ENCODE results near the gene PLCXD3. TPM values are rescaled to one million over a fixed set of nuclear protein-coding genes. Genes with fewer than 3 reads are reported as not detected.

Gene PLCXD3
- total RNA-seq, 1 donor from 2014 or later, result not detected

DNA sequence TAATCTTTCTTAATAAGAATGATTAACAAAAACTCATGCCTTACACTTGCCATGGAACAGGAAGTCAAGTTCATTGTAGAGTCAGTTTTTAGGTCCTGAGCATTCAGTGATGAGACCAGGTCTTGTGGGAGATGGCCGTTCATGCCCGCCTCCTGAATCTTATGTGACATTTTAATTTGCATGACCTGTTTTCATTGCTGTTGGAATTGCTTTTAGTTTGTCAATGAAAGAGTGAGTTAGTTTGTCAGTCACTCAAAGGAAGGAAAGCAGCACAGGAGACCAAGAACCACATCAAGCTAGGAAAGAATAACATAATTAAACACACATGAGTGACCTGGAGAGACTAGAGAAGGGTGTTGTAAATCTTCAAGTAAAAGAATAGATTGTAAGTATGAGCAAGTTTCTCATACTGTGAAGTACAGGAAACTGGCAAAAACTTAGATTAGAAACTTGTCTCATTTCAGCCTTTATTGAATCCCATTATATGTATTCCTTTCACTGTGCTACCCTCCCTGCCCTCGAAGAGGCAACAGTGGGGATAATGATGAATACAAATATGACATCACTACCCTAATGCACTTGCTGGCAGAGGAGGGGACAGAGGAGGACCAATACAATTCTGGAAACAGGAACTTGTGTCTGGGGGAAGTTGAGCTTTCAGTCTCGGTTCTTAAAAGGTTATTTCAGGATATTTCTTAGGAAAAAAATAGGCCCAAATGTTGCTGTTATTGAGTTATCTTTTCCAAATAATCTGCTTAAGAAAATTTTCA is 232.7 kb downstream of the PLCXD3 start:
- intact Hi-C loops (cut with micrococcal nuclease), result no loop called here
- no peaks in the 10 kb centered on the region for H3K9me3 Mint-ChIP-seq
- no peaks in the 10 kb centered on the region for H3K36me3 Mint-ChIP-seq (ENCODE audit: low read depth)
- H3K27me3 Mint-ChIP-seq (ENCODE audit: low read depth), result no peaks in the 10 kb centered on the region
- H3K4me1 Mint-ChIP-seq (ENCODE audit: low read depth), result no peaks in the 10 kb centered on the region
- H3K27ac Mint-ChIP-seq, result no peak overlapping the region
- DNase-seq (ENCODE audit: low spot score), result no peak
- no peak overlapping the region for H3K4me3 Mint-ChIP-seq (ENCODE audit: low read depth)

DNA sequence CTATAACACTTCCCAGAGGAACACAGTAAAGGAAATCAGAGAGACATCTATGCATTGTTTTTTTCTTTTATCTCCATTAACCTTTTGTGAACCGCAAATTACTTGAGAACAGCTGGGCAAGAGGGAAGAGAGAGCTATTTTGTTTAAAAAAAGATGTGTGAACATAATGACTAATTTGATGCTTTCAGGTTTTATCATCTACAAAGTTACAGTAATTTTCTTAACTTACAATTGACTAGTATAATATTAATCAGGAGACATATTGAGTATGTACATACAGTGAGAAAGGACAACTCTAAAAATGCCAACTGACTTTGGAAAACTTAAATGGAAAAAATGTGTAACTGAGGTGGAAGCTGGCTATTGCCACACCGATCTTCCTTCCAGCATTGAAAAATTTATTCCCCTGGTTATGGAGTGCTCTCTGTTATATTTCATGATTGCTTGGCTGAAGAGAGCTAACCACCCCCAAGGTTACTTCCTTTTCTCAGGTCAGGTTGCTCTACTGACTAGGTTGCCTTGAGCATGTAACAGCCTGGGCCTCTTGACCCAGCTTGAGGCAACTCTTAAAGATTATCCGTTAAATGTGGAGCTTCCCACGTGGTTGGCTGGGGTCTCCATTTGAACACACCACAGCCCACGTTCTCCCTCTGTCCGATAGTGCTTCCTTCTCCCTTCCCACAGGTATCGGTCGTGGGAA is 234.4 kb downstream of the PLCXD3 start:
- Mint-ChIP-seq H3K9me3 (no peaks in the 10 kb centered on the region), H3K27me3 (ENCODE audit: low read depth) (no peaks in the 10 kb centered on the region), H3K36me3 (ENCODE audit: low read depth) (no peaks in the 10 kb centered on the region), H3K4me1 (ENCODE audit: low read depth) (no peaks in the 10 kb centered on the region), H3K4me3 (ENCODE audit: low read depth) (no peak overlapping the region), H3K27ac (no peak overlapping the region)
- intact Hi-C loops (cut with micrococcal nuclease), result no loop called here
- no peak for DNase-seq (ENCODE audit: low spot score)

DNA sequence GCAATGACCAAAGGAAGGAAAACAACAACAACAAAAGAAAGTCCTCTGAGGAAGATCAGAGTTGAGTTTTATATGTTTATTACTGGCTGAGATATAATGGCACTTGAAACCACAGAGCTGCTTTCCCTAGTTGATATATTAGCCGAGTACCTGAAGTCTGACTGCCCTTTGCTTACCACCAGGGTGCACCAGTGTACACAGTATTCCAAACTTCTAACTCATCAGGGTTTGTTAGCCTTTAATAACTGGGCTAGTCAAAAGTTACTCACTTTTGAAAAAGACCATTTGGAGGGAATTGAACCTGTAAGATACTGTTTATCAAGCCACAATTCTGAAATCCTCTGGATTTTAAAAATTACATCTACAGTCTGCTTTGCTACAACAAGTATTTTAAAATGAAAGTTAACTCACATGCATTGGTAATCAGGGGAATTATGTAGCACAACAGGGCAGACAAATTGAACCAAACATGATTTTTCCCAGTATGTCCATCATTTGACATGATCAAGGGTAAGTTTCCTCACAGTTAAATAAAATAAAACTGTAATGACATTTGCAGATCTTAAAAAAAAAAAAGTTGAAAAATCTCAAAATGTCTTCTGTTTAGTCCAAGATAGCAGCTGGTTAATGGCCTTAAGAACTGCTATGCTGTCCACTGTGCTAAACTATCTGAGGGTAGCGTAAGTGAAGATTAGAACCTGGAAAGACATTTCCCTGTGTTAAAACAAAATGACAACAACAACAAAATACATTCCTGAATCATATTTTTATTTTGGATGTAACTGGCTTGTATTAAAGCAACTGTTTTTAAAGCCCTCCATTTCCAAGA is 239.8 kb downstream of the PLCXD3 start:
- no peaks in the 10 kb centered on the region for H3K27me3 Mint-ChIP-seq (ENCODE audit: low read depth)
- H3K27ac Mint-ChIP-seq, result no peak overlapping the region

DNA sequence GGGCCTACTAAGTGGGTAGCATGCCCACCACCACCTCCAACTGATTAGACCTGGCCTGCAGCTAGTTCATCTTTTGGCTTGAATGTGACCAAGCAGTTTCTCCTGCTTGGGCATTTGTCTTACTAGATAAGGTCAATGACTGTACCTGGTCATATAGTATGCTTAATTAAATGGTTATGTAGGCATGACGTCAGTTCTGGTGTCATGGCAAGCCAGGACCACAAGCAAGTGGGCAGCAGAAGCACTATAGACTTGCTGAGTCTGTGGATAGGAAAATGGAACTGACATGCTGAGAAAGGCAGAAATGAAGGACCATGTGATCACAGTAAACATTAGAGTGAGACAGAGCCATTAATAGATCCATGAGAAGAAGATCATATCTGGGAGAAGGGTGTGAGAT is 241.5 kb downstream of the PLCXD3 start:
- Mint-ChIP-seq H3K4me3 (ENCODE audit: low read depth) (no peak overlapping the region), H3K36me3 (ENCODE audit: low read depth) (no peaks in the 10 kb centered on the region), H3K9me3 (no peaks in the 10 kb centered on the region), H3K27me3 (ENCODE audit: low read depth) (no peaks in the 10 kb centered on the region), H3K4me1 (ENCODE audit: low read depth) (no peaks in the 10 kb centered on the region), H3K27ac (no peak overlapping the region)
- intact Hi-C loops (cut with micrococcal nuclease), result no loop called here
- no peak for DNase-seq (ENCODE audit: low spot score)

More for the DNA sequence above, 239.8 kb downstream of the PLCXD3 start:
- Mint-ChIP-seq H3K4me1 (ENCODE audit: low read depth) (no peaks in the 10 kb centered on the region), H3K4me3 (ENCODE audit: low read depth) (no peak overlapping the region), H3K9me3 (no peaks in the 10 kb centered on the region), H3K36me3 (ENCODE audit: low read depth) (no peaks in the 10 kb centered on the region)
- intact Hi-C loops (cut with micrococcal nuclease), result no loop called here
- DNase-seq (ENCODE audit: low spot score), result no peak

DNA sequence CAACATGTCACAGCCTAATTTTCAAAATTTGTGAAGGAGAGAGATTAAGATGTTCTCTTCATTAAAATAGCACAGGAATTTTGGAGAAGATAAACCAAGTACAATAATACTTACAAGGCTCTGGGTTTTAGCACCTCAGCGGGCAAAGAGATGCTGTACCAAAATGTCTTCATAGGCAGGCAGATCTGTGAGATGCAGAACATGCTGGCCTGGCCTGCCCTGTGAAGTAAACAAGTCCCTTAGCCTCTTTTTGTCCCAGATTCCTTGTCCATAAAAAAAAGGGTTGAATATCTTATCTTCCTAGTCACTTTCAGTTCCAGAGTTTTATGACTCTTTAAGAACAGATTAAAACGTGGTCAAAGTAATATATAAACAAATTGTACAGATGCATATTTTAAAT is 244.0 kb downstream of the PLCXD3 start:
- no peak overlapping the region for H3K4me3 Mint-ChIP-seq (ENCODE audit: low read depth)
- DNase-seq (ENCODE audit: low spot score), result no peak
- intact Hi-C loops (cut with micrococcal nuclease), result no loop called here
- no peaks in the 10 kb centered on the region for H3K27me3 Mint-ChIP-seq (ENCODE audit: low read depth)
- H3K36me3 Mint-ChIP-seq (ENCODE audit: low read depth), result no peaks in the 10 kb centered on the region
- no peak overlapping the region for H3K27ac Mint-ChIP-seq
- no peaks in the 10 kb centered on the region for H3K9me3 Mint-ChIP-seq
- H3K4me1 Mint-ChIP-seq (ENCODE audit: low read depth), result no peaks in the 10 kb centered on the region

DNA sequence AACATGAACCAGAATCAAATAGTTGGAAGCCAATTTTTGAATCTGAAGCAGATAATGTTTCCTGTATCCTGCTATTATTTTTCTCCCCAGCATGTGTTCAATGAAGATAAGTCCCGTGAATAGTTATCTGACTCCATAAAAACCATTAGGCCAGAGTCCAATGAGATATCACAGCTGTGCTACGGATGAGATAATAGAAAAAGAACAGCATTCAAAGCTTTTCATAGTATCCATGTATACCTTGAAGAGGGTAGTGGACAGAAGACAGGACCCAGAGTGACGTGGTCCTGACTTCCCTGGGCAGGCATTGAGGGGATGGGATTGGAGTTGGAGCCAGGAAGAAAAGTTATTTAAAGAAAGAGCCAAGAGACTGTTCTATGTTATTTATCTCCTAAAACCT is 246.4 kb downstream of the PLCXD3 start:
- H3K27me3 Mint-ChIP-seq (ENCODE audit: low read depth), result no peaks in the 10 kb centered on the region
- no peak overlapping the region for H3K27ac Mint-ChIP-seq
- no peak overlapping the region for H3K4me3 Mint-ChIP-seq (ENCODE audit: low read depth)
- no peak for DNase-seq (ENCODE audit: low spot score)
- H3K9me3 Mint-ChIP-seq, result no peaks in the 10 kb centered on the region
- intact Hi-C loops (cut with micrococcal nuclease), result no loop called here
- H3K4me1 Mint-ChIP-seq (ENCODE audit: low read depth), result no peaks in the 10 kb centered on the region
- no peaks in the 10 kb centered on the region for H3K36me3 Mint-ChIP-seq (ENCODE audit: low read depth)

DNA sequence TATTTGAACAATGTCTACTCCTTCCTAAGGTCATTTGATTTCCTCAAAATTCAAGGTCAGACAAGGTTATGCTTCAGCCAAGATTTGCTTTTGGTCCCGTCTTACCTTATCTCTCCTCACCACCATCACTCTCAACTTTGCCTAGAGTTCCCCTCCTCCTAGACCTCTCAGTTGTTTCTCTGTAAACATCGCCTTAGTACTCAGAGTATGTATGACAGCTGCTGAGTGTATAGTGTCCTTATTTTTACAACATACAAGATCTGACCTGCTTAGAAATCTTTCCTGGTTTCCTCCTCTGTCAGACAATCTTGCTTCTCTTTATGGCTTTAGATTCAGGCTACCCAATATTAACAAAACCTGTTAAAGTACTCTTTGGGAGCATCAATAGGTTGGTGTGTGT is 247.1 kb downstream of the PLCXD3 start:
- intact Hi-C loops (cut with micrococcal nuclease), result no loop called here
- DNase-seq (ENCODE audit: low spot score), result no peak
- Mint-ChIP-seq H3K4me3 (ENCODE audit: low read depth) (no peak overlapping the region), H3K4me1 (ENCODE audit: low read depth) (no peaks in the 10 kb centered on the region), H3K36me3 (ENCODE audit: low read depth) (no peaks in the 10 kb centered on the region), H3K27me3 (ENCODE audit: low read depth) (no peaks in the 10 kb centered on the region), H3K27ac (no peak overlapping the region), H3K9me3 (no peaks in the 10 kb centered on the region)
